ENCODE data around the gene MORN3. TPM values are rescaled to one million over a fixed set of nuclear protein-coding genes. Genes with fewer than 3 reads are reported as not detected.
"Not testable (repeated sequence)": the region's sequence is repeated elsewhere in the genome, so short reads cannot be mapped to it uniquely, and the experiment has no call there.

MORN3 gene
- total RNA-seq, 2 experiments from 2014 or later: 3.0 to 3.5 TPM

GRCh38 chr12:121652767-121653497 lies 16.5 kb downstream of the MORN3 start:
- no peaks in the 10 kb centered on the region for H3K27me3 Mint-ChIP-seq
- H3K36me3 Mint-ChIP-seq (ENCODE audit: low read depth): peaks cover 41% of the 10 kb centered on the region
- POLR2A ChIA-PET: no interaction called here
- peaks cover 2% of the 10 kb centered on the region for H3K9me3 Mint-ChIP-seq
- no peak overlapping the region for H3K4me3 Mint-ChIP-seq
- no peak for DNase-seq
- CTCF ChIA-PET: interaction anchor here (0.7 to 2.5 kb wide), 4 partner anchors 16 to 166 kb away, joined by 3 to 7 read pairs (median 4); partner anchors contain the start of gene MORN3
- peaks cover 65% of the 10 kb centered on the region for H3K4me1 Mint-ChIP-seq
- no peak overlapping the region for H3K27ac Mint-ChIP-seq

DNA sequence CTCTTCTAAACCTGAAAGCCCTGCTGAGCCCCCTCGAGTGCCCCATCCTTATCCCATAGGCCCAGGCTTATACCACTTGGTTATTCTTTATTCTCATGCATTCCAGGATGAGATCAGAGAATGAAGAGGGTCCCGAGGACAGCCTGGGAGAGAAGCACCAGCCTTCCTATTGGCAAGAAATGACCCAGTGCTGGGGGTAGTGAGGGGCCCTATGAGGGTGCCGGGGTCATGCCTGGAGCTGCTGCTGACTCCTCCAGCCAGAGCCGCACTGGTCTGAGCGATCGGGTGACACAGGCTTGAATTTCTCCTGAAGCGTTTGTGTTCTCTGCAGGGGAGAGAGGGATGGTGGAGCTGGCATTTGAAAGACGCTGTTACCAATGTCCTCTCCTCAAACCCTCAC lies 18.1 kb downstream of the MORN3 start:
- ChIA-PET POLR2A (no interaction called here), CTCF (interaction anchor here (0.7 to 1.6 kb wide), 5 partner anchors 10 to 852 kb away, joined by 3 to 8 read pairs (median 5); no protein-coding TSS in a partner anchor)
- Mint-ChIP-seq H3K27me3 (no peaks in the 10 kb centered on the region), H3K4me1 (peaks cover 53% of the 10 kb centered on the region), H3K9me3 (no peaks in the 10 kb centered on the region), H3K27ac (peak overlapping the region; percentile 31), H3K36me3 (ENCODE audit: low read depth) (peaks cover 45% of the 10 kb centered on the region), H3K4me3 (no peak overlapping the region)
- DNase-seq: no peak

- Mint-ChIP-seq H3K9me3 (no peaks in the 10 kb centered on the region), H3K27ac (peak overlapping the region; percentile 84), H3K27me3 (no peaks in the 10 kb centered on the region), H3K36me3 (ENCODE audit: low read depth) (peaks cover 47% of the 10 kb centered on the region), H3K4me1 (peaks cover 47% of the 10 kb centered on the region), H3K4me3 (no peak overlapping the region)
- ChIA-PET CTCF (interaction anchor here (0.6 to 3.5 kb wide), 6 partner anchors 8 to 709 kb away, joined by 3 to 21 read pairs (median 6); no protein-coding TSS in a partner anchor), POLR2A (interaction anchor here (0.6 kb wide), 1 partner anchor 18 kb away, joined by 4 read pairs; no protein-coding TSS in a partner anchor)
- peak; percentile 44 for DNase-seq
Observed at GRCh38 chr12:121649819-121650353, 19.6 kb downstream of the MORN3 start.

- H3K9me3 Mint-ChIP-seq: no peaks in the 10 kb centered on the region
- ChIA-PET POLR2A (no interaction called here), CTCF (interaction anchor here (1.0 to 3.5 kb wide), 3 partner anchors 9 to 155 kb away, joined by 3 to 21 read pairs (median 8); no protein-coding TSS in a partner anchor)
- H3K4me1 Mint-ChIP-seq: peaks cover 45% of the 10 kb centered on the region
- H3K27ac Mint-ChIP-seq: peak overlapping the region; percentile 84
- H3K4me3 Mint-ChIP-seq: no peak overlapping the region
- no peak for DNase-seq
- peaks cover 44% of the 10 kb centered on the region for H3K36me3 Mint-ChIP-seq (ENCODE audit: low read depth)
- H3K27me3 Mint-ChIP-seq: no peaks in the 10 kb centered on the region
Observed at GRCh38 chr12:121649322-121649721, 20.1 kb downstream of the MORN3 start.

DNA sequence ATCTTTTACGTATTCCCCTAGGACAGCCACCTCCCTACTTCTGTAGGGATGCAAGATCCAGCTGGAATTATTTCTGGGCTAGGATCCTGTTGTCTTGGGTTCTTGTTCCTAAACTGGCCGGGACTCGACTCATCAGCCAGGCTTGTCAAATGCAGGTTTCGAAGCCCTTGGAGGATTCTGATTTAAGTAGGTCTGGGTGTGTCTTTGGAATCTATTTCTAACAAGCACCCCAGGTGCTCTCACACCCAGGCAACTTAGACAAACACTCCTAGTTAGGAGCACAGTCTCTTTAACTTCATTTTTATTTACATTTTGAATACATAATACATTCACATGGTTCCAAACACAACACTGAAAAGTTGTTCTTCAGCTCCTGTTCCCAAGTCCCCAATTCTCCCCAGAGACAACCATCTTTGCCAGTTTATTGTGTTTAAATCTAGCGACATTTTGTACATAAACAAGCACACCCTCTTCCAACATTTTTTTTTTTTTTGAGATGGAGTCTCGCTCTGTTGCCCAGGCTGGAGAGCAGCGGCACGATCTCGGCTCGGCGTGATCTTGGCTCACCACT lies 20.9 kb downstream of the MORN3 start:
- H3K4me3 Mint-ChIP-seq: no peak overlapping the region
- POLR2A ChIA-PET: no interaction called here
- CTCF ChIA-PET: interaction anchor here (0.6 to 3.5 kb wide), 3 partner anchors 9 to 1023 kb away, joined by 4 to 21 read pairs (median 8); no protein-coding TSS in a partner anchor

DNA sequence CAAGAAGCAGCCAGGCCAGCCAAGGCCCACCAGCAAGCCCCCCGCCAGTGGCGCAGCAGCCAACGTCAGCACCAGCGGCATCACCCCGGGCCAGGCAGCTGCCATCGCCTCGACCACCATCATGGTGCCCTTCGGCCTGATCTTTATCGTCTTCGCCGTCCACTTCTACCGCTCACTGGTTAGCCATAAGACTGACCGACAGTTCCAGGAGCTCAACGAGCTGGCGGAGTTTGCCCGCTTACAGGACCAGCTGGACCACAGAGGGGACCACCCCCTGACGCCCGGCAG lies 28.2 kb downstream of the MORN3 start:
- H3K9me3 Mint-ChIP-seq: no peaks in the 10 kb centered on the region
- H3K4me1 Mint-ChIP-seq: peaks cover 41% of the 10 kb centered on the region
- H3K4me3 Mint-ChIP-seq: no peak overlapping the region
- CTCF ChIA-PET: interaction anchor here (0.8 to 2.2 kb wide), 3 partner anchors 9 to 89 kb away, joined by 3 to 5 read pairs (median 3); no protein-coding TSS in a partner anchor
- H3K36me3 Mint-ChIP-seq (ENCODE audit: low read depth): peaks cover 40% of the 10 kb centered on the region
- peak overlapping the region; percentile 62 for H3K27ac Mint-ChIP-seq
- no peaks in the 10 kb centered on the region for H3K27me3 Mint-ChIP-seq
- POLR2A ChIA-PET: interaction anchor here (0.6 kb wide), 1 partner anchor 18 kb away, joined by 5 read pairs; no protein-coding TSS in a partner anchor
- no peak for DNase-seq

More for the DNA sequence above, 20.9 kb downstream of the MORN3 start:
- H3K4me1 Mint-ChIP-seq: peaks cover 37% of the 10 kb centered on the region
- DNase-seq: no peak
- H3K9me3 Mint-ChIP-seq: no peaks in the 10 kb centered on the region
- peaks cover 40% of the 10 kb centered on the region for H3K36me3 Mint-ChIP-seq (ENCODE audit: low read depth)
- peak overlapping the region; percentile 84 for H3K27ac Mint-ChIP-seq
- no peaks in the 10 kb centered on the region for H3K27me3 Mint-ChIP-seq

DNA sequence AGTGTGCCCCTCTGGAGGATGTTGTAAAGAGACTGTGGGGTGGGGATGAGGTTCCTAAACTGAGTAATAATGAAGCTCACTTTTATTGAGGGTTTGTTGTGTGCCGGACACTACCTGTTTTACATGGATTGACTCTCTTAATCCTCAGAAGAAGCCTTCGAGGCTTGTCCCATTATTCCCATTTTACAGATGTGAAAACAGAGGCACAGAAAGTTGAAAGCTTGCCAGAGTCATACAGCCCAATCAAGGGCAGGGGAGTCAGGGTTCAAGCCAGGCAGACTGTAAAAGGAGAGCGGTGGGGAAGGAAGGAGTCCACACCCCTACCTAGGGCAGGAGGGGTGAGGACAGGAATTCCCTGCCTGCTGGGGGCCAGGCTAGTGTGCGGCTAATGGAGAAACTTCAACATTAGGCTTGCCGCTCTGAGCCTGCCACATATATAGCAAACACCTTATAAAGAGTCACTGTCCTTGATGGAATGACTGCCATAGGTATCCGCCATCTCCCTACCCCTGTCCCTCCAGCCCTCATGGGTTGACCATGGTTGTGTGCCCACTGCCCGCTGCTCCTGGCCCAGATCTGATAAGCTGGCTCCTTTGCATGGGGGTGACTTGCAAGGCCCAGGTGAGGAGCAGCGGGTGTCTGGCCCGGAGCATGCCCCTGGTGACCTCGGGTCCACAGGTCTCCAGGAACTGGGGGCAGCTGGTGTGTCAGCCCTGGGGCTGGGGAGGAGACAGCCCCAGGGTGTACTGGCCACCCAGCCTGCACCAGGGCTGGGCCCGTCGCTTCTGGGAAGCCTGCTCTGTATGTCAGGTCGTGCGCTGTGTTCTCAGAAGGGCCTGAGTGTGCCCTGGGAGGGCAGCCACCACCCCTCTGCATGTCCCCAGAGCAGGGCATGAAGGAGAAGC lies 30.9 kb downstream of the MORN3 start:
- ChIA-PET POLR2A (interaction anchor here (0.5 kb wide), 1 partner anchor 9 kb away, joined by 3 read pairs; no protein-coding TSS in a partner anchor), CTCF (interaction anchor here (0.5 to 4.7 kb wide), 8 partner anchors 10 to 139 kb away, joined by 3 to 21 read pairs (median 4); partner anchors contain the start of gene ORAI1)
- Mint-ChIP-seq H3K36me3 (ENCODE audit: low read depth) (peaks cover 35% of the 10 kb centered on the region), H3K4me3 (no peak overlapping the region), H3K27ac (peak overlapping the region; percentile 93), H3K4me1 (peaks cover 56% of the 10 kb centered on the region), H3K27me3 (no peaks in the 10 kb centered on the region), H3K9me3 (no peaks in the 10 kb centered on the region)
- DNase-seq: no peak

DNA sequence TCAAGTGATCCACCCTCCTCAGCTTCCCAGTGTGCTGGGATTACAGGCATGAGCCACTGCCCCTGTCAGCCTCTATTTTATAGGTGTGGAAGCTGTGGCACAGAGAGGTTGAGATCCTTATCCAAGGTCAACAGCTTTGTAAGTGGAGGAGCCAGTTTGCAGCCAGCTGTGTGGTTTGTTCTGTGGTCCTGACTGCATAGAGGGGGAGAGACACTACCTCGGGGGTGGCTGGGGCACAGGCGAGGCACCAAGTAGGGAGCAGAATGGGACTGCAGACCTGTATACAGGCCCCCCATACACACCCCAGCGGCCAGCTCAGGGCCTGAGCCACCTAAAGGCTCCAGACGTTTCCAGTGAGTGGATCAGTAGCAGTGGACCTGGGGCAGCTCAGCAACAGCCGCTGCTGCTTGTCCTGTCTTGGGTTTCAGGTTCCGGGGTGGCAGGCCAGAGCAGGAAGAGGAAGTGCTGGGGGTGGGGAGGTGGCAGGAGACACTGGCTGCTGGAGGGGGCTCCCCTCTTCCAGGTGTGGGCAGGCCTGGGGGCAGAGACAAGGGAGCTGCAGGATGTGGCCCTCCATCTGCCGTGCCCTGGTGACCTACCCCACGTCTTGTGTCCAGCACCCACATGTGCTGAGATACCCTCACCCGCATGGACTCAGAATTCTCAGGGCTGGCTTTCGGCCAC lies 32.1 kb downstream of the MORN3 start:
- H3K4me1 Mint-ChIP-seq: peaks cover 67% of the 10 kb centered on the region
- ChIA-PET CTCF (interaction anchor here (1.0 to 4.7 kb wide), 11 partner anchors 10 to 138 kb away, joined by 3 to 21 read pairs (median 4); partner anchors contain the start of gene ORAI1), POLR2A (no interaction called here)
- peak; percentile 67 for DNase-seq
- no peaks in the 10 kb centered on the region for H3K9me3 Mint-ChIP-seq
- no peaks in the 10 kb centered on the region for H3K27me3 Mint-ChIP-seq
- peaks cover 39% of the 10 kb centered on the region for H3K36me3 Mint-ChIP-seq (ENCODE audit: low read depth)
- peak overlapping the region; percentile 64 for H3K4me3 Mint-ChIP-seq
- peak overlapping the region; percentile 93 for H3K27ac Mint-ChIP-seq

DNA sequence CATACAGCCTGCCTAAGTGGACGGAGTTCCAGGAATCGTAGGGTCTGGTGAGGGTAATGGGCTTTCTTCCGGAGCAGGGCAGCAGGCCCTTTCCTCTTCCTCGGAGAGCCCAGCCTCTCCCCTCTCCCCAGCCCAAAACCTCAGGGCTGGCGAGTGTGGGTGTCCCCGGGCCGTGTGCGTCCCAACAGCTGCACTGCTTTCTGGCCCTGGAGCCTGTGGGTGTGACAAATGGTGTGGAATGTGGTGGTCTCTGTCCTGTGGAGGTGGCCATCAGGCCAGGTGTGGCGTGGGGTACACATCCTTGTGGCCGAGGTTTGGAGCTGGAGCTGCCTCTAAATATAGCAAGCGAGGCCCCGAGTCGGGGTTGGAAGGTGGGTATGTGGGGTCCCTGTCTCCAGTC lies 34.6 kb downstream of the MORN3 start:
- Mint-ChIP-seq H3K36me3 (ENCODE audit: low read depth) (peaks cover 48% of the 10 kb centered on the region), H3K27me3 (no peaks in the 10 kb centered on the region)

DNA sequence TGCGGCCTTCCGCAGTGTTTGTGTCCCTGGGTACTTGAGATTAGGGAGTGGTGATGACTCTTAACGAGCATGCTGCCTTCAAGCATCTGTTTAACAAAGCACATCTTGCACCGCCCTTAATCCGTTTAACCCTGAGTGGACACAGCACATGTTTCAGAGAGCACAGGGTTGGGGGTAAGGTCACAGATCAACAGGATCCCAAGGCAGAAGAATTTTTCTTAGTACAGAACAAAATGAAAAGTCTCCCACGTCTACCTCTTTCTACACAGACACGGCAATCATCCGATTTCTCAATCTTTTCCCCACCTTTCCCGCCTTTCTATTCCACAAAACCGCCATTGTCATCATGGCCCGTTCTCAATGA lies 35.6 kb downstream of the MORN3 start:
- H3K27me3 Mint-ChIP-seq, POLR2A ChIA-PET, H3K9me3 Mint-ChIP-seq, H3K27ac Mint-ChIP-seq, DNase-seq, H3K4me3 Mint-ChIP-seq: not testable (repeated sequence)
- peaks cover 84% of the 10 kb centered on the region for H3K4me1 Mint-ChIP-seq
- CTCF ChIA-PET: interaction anchor here (1.8 kb wide), 1 partner anchor 81 kb away, joined by 7 read pairs; no protein-coding TSS in a partner anchor
- peaks cover 55% of the 10 kb centered on the region for H3K36me3 Mint-ChIP-seq (ENCODE audit: low read depth)

More for the DNA sequence above, 34.6 kb downstream of the MORN3 start:
- Mint-ChIP-seq H3K27ac (peak overlapping the region; percentile 85), H3K4me3 (peak overlapping the region; percentile 30), H3K4me1 (peaks cover 76% of the 10 kb centered on the region), H3K9me3 (no peaks in the 10 kb centered on the region)
- ChIA-PET POLR2A (no interaction called here), CTCF (interaction anchor here (0.9 to 4.7 kb wide), 9 partner anchors 8 to 159 kb away, joined by 3 to 21 read pairs (median 7); partner anchors contain the start of gene RHOF)
- no peak for DNase-seq

GRCh38 chr12:121632069-121632970 lies 37.1 kb downstream of the MORN3 start:
- H3K4me1 Mint-ChIP-seq: peaks cover 77% of the 10 kb centered on the region
- CTCF ChIA-PET: interaction anchor here (0.8 to 1.8 kb wide), 4 partner anchors 9 to 79 kb away, joined by 3 to 7 read pairs (median 4); no protein-coding TSS in a partner anchor
- no peaks in the 10 kb centered on the region for H3K9me3 Mint-ChIP-seq
- DNase-seq: no peak
- H3K4me3 Mint-ChIP-seq: peak overlapping the region; percentile 21
- POLR2A ChIA-PET: no interaction called here
- peaks cover 60% of the 10 kb centered on the region for H3K36me3 Mint-ChIP-seq (ENCODE audit: low read depth)
- no peaks in the 10 kb centered on the region for H3K27me3 Mint-ChIP-seq
- peak overlapping the region; percentile 72 for H3K27ac Mint-ChIP-seq

Data from activated CD4-positive, alpha-beta T cell treated with anti-CD3 and anti-CD28 coated beads, Interleukin-2, amount 10 ng/mL, durations not matched to agents 7 days and 5 days (primary cell).